GM12878 (cell line): ENCODE data around the gene NEMF.

ENCODE experiments used
- MXI1 ChIP-seq: fragments of 150-350 bp; IDR thresholded peaks from 2 replicates; pipeline ENCODE4 v1.6.1; 2011; ENCODE audit warnings: low read depth, mild to moderate bottlenecking, inconsistent platforms, low read length, improper control_type of control experiment
- NBN ChIP-seq: fragments of 450-650 bp; IDR thresholded peaks from 2 replicates; pipeline ENCODE4 v1.6.1; 2016
- NFXL1 ChIP-seq: fragments of 450-650 bp; IDR thresholded peaks from 2 replicates; pipeline ENCODE4 v1.6.1; 2017; ENCODE audit warnings: antibody characterized with exemption, mild to moderate bottlenecking, borderline replicate concordance
- POLR2A ChIP-seq: IDR thresholded peaks from 2 replicates; pipeline ENCODE4 v1.6.1; 2011; ENCODE audit warnings: low read depth, mild to moderate bottlenecking, low read length
- SMC3 ChIP-seq: IDR thresholded peaks from 2 replicates; pipeline ENCODE4 v1.6.1; 2011; ENCODE audit warnings: low read length, improper control_type of control experiment, borderline replicate concordance
- TCF12 ChIP-seq: IDR thresholded peaks from 2 replicates; pipeline ENCODE4 v1.6.1; 2011; ENCODE audit warnings: low read depth, mild to moderate bottlenecking, low read length
- TF ChIP-seq, protein P1 (sequence below), 3 experiments: IDR thresholded peaks in 2 of 3; conservative IDR thresholded peaks in 1 of 3; 2 replicates each; pipeline ENCODE4 v1.5.1; 2011; ENCODE audit warnings: low read depth in 3 of 3, low read length in 3 of 3, mild to moderate bottlenecking in 3 of 3, control low read depth in 2 of 3, moderate library complexity in 2 of 3, inconsistent platforms in 1 of 3, mixed read lengths in 1 of 3; ENCODE audit not compliant: control insufficient read depth in 2 of 3, insufficient read depth in 1 of 3; ENCODE audit errors: extremely low read depth in 1 of 3

DNA sequence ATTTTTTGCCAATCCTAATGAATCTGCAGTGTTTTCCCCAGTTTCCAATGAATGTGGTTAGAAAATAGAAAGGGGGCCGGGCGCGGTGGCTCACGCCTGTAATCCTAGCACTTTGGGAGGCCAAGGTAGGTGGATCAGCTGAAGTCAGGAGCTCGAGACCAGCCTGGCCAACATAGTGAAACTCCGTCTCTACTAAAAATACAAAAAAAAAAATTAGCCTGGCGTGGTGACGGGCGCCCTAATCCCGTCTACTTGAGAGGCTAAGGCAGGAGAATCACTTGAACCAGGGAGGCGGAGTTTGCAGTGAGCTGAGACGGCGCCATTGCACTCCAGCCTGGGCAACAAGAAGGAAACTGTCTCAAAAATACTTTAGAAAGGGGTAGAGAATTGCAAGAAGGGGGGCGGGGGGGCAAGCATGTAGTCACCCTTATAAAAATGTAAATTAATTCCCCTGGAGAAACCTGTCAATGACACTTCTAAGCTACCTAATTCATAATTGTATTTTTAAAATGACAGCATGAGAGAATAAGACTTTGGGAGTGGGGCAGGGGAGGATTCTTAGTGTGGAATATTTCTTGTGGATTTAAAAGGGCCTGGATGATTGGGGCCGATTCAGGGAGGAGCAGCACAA lies 82.9 kb downstream of the NEMF start:
- TF ChIP-seq, protein P1, sequence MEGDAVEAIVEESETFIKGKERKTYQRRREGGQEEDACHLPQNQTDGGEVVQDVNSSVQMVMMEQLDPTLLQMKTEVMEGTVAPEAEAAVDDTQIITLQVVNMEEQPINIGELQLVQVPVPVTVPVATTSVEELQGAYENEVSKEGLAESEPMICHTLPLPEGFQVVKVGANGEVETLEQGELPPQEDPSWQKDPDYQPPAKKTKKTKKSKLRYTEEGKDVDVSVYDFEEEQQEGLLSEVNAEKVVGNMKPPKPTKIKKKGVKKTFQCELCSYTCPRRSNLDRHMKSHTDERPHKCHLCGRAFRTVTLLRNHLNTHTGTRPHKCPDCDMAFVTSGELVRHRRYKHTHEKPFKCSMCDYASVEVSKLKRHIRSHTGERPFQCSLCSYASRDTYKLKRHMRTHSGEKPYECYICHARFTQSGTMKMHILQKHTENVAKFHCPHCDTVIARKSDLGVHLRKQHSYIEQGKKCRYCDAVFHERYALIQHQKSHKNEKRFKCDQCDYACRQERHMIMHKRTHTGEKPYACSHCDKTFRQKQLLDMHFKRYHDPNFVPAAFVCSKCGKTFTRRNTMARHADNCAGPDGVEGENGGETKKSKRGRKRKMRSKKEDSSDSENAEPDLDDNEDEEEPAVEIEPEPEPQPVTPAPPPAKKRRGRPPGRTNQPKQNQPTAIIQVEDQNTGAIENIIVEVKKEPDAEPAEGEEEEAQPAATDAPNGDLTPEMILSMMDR (IDR thresholded peaks at IDR 0.05 in 2 of 3, conservative IDR thresholded peaks at IDR 0.05 in 1 of 3; ENCODE audit: control insufficient read depth in 2 of 3, extremely low read depth in 1 of 3, insufficient read depth in 1 of 3, low read depth in 3 of 3, low read length in 3 of 3), result no peak
- no peak for TF ChIP-seq SMC3
- no peak for TF ChIP-seq POLR2A
- no peak for TF ChIP-seq NBN
- no peak for TF ChIP-seq NFXL1
- TF ChIP-seq TCF12, result no peak
- no peak for TF ChIP-seq MXI1
